Hepatocyte (in vitro differentiated cells): ENCODE results near the gene ZPBP2. TPM values are rescaled to one million over a fixed set of nuclear protein-coding genes. Genes with fewer than 3 reads are reported as not detected.

Experiments used
- DNase-seq: peaks from one replicate; pipeline ENCODE4 v3.0.0-alpha.2; 2016; ENCODE audit warnings: low spot score
- H2AFZ ChIP-seq: fragments of 200-600 bp; sonication (generic); 2 replicates; pipeline ENCODE4 v1.6.0; 2016; ENCODE audit warnings: antibody characterized with exemption, mild to moderate bottlenecking
- H3K27ac ChIP-seq: fragments of 200-600 bp; sonication (generic); 2 replicates; pipeline ENCODE4 v1.5.1; 2016; ENCODE audit warnings: mild to moderate bottlenecking
- H3K27me3 ChIP-seq: fragments of 200-600 bp; sonication (generic); 2 replicates; pipeline ENCODE4 v1.6.1; 2016
- H3K36me3 ChIP-seq: fragments of 200-600 bp; sonication (generic); replicated peaks from 2 replicates; pipeline ENCODE4 v1.5.1; 2016; ENCODE audit warnings: low read depth; ENCODE audit not compliant: insufficient read depth
- H3K4me1 ChIP-seq: fragments of 200-600 bp; sonication (generic); 2 replicates; pipeline ENCODE4 v1.5.1; 2016; ENCODE audit warnings: mild to moderate bottlenecking, moderate library complexity; ENCODE audit not compliant: insufficient read depth
- H3K4me2 ChIP-seq: fragments of 200-600 bp; sonication (generic); 2 replicates; pipeline ENCODE4 v1.6.0; 2016
- H3K4me3 ChIP-seq: fragments of 200-600 bp; sonication (generic); 2 replicates; pipeline ENCODE4 v1.5.1; 2016; ENCODE audit warnings: mild to moderate bottlenecking
- H3K79me2 ChIP-seq: fragments of 200-600 bp; sonication (generic); 2 replicates; pipeline ENCODE4 v1.6.0; 2017; ENCODE audit warnings: mild to moderate bottlenecking
- H3K9me2 ChIP-seq: fragments of 200-600 bp; sonication (generic); replicated peaks from 2 replicates; pipeline ENCODE4 v1.6.0; 2017; ENCODE audit warnings: mild to moderate bottlenecking; ENCODE audit not compliant: insufficient read depth
- H3K9me3 ChIP-seq: fragments of 200-600 bp; sonication (generic); 2 replicates; pipeline ENCODE4 v1.5.1; 2016; ENCODE audit warnings: low read depth, mild to moderate bottlenecking
- H4K20me1 ChIP-seq: fragments of 200-600 bp; sonication (generic); 2 replicates; pipeline ENCODE4 v1.6.0; 2016; ENCODE audit warnings: mild to moderate bottlenecking; ENCODE audit not compliant: insufficient read depth, poor library complexity, severe bottlenecking
- CTCF ChIP-seq: fragments of 200-600 bp; sonication (generic); IDR thresholded peaks from 2 replicates; pipeline ENCODE4 v1.5.1; 2016; ENCODE audit warnings: antibody characterized with exemption, mild to moderate bottlenecking; ENCODE audit not compliant: poor library complexity
- EZH2 ChIP-seq: fragments of 200-600 bp; sonication (generic); IDR thresholded peaks from 2 replicates; pipeline ENCODE4 v1.6.1; 2016; ENCODE audit warnings: antibody characterized with exemption, mild to moderate bottlenecking, borderline replicate concordance
- EZH2phosphoT487 ChIP-seq: fragments of 200-600 bp; sonication (generic); IDR thresholded peaks from one replicate; pipeline ENCODE4 v1.6.1; 2018; ENCODE audit warnings: antibody characterized with exemption, mild to moderate bottlenecking, low read depth, moderate library complexity; ENCODE audit not compliant: unreplicated experiment, severe bottlenecking
- WGBS: methylation state at CpG from one replicate; pipeline ENCODE4 v1.1.6; 2016; ENCODE audit warnings: low lambda C conversion rate; ENCODE audit errors: missing lambda C conversion rate; 5-methylcytosine and 5-hydroxymethylcytosine counted together
- polyA plus RNA-seq: library from polyadenylated mRNA; unstranded; fragments of >200 nt; fragmentation: Nextera tagmentation; extraction: Ambion mirVana; gene quantifications from 2 replicates; pipeline ENCODE4 v1.2.1, GENCODE V29; 2016
- total RNA-seq: library from RNA; depleted of rRNA; stranded (reverse); fragments of >200 nt; gene quantifications from 2 replicates; pipeline ENCODE4 v1.2.3, GENCODE V29; 2014

ZPBP2 gene
- total and polyA plus RNA-seq, 2 experiments from 2014 or later = not detected

DNA sequence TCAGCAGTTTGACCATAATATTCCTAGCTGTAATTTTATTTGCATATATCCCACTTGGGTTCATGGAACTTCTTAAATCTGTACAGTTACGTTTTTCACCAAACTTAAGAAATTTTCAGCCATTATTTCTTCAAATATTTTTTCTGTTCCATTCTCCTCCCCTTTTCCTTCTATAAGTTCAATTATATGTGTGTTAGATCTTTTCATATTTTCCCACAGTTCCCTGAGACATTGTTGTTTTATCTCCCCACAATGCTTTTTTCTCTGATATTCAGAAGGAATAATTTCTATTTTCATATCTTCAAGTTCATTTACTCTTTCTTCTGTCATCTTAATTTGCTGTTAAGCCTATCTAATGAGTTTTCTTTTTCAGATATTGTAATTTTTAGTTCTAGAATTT, 29.9 kb upstream of the ZPBP2 start:
- H3K4me3 ChIP-seq = no peak overlapping the region
- WGBS = 86% methylated on average over 1 of the region's 1 CpG
- H3K79me2 ChIP-seq = no peaks in the 10 kb centered on the region
- H2AFZ ChIP-seq = no peak overlapping the region
- H3K36me3 ChIP-seq = no peaks in the 10 kb centered on the region
- H3K27ac ChIP-seq = no peak overlapping the region
- no peak for DNase-seq
- no peak overlapping the region for H3K4me2 ChIP-seq
- H3K4me1 ChIP-seq = no peaks in the 10 kb centered on the region
- no peaks in the 10 kb centered on the region for H4K20me1 ChIP-seq
- TF ChIP-seq EZH2 (no peak), EZH2phosphoT487 (no peak), CTCF (no peak)
- H3K9me2 ChIP-seq = no peaks in the 10 kb centered on the region
- peaks cover 8% of the 10 kb centered on the region for H3K9me3 ChIP-seq
- H3K27me3 ChIP-seq = no peaks in the 10 kb centered on the region

GRCh38 chr17:39838784-39839183, 29.2 kb upstream of the ZPBP2 start:
- Histone ChIP-seq H3K4me1 (no peaks in the 10 kb centered on the region), H2AFZ (no peak overlapping the region), H4K20me1 (no peaks in the 10 kb centered on the region), H3K4me3 (no peak overlapping the region), H3K36me3 (no peaks in the 10 kb centered on the region), H3K27me3 (no peaks in the 10 kb centered on the region), H3K4me2 (no peak overlapping the region), H3K27ac (no peak overlapping the region), H3K79me2 (no peaks in the 10 kb centered on the region), H3K9me2 (no peaks in the 10 kb centered on the region), H3K9me3 (peaks cover 8% of the 10 kb centered on the region)
- TF ChIP-seq EZH2phosphoT487 (no peak), CTCF (no peak)
- whole genome bisulfite sequencing = 75% methylated on average over 1 of the region's 1 CpG
- no peak for DNase-seq

DNA sequence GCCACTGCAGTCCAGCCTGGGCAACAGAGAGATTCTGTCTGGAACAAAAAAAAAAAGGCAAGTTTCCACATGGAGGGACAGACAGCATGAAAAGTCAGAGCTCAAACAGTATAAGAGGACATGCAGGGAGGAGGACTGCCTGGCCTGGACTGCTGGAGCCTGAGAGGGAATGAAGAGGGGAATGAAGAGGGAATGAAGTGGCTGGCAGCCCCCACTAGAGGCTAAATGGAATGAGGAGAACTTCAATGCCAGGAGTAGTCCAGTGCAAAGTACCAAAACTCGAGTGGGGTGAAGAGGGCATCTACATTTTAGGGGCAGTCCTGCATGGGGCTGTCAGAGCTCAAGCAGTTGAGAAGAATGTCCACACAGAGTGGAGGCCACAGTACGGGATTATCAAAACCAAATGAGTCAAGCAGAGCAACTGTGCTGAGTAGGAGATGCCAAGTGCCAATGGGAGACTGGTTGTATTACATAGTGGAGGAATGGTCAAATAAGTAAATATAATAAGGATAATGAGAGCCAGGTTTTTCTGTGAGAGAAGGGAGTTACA, 26.8 kb upstream of the ZPBP2 start:
- WGBS = 83% methylated on average over 2 of the region's 2 CpGs
- H3K4me1 ChIP-seq = no peaks in the 10 kb centered on the region
- peaks cover 8% of the 10 kb centered on the region for H3K9me3 ChIP-seq
- no peak overlapping the region for H2AFZ ChIP-seq
- H3K4me3 ChIP-seq = no peak overlapping the region
- H3K27me3 ChIP-seq = peaks cover 3% of the 10 kb centered on the region
- H3K36me3 ChIP-seq = no peaks in the 10 kb centered on the region
- no peaks in the 10 kb centered on the region for H4K20me1 ChIP-seq
- no peaks in the 10 kb centered on the region for H3K79me2 ChIP-seq
- TF ChIP-seq CTCF (no peak), EZH2phosphoT487 (no peak), EZH2 (no peak)
- no peaks in the 10 kb centered on the region for H3K9me2 ChIP-seq
- H3K4me2 ChIP-seq = no peak overlapping the region
- DNase-seq = no peak
- H3K27ac ChIP-seq = no peak overlapping the region
